Measurements from ENCODE around the gene HSD11B1L.
"Not testable (repeated sequence)": the region's sequence is repeated elsewhere in the genome, so short reads cannot be mapped to it uniquely, and the experiment has no call there.

Gene HSD11B1L

GRCh38 chr19:5703819-5704818, 23.3 kb downstream of the HSD11B1L start:
- no peak for DNase-seq

GRCh38 chr19:5705552-5705951, 24.7 kb downstream of the HSD11B1L start:
- DNase-seq: no peak

GRCh38 chr19:5706876-5707573, 26.2 kb downstream of the HSD11B1L start:
- DNase-seq: no peak

GRCh38 chr19:5707576-5708575, 27.0 kb downstream of the HSD11B1L start:
- no peak for DNase-seq

- no peak for DNase-seq
These were observed 30.2 kb downstream of the HSD11B1L start for GRCh38 chr19:5711025-5711424.

- DNase-seq: no peak
These were observed 30.9 kb downstream of the HSD11B1L start for GRCh38 chr19:5711713-5712161.

- no peak for DNase-seq
These were observed 32.4 kb downstream of the HSD11B1L start for GRCh38 chr19:5713228-5713627.

GRCh38 chr19:5714816-5715215, 34.0 kb downstream of the HSD11B1L start:
- no peak for DNase-seq

- no peak for DNase-seq
These were observed 36.5 kb downstream of the HSD11B1L start for GRCh38 chr19:5717215-5717935.

GRCh38 chr19:5718037-5718578, 37.3 kb downstream of the HSD11B1L start:
- DNase-seq: no peak

GRCh38 chr19:5718579-5719273, 37.9 kb downstream of the HSD11B1L start:
- DNase-seq: no peak

GRCh38 chr19:5719274-5719960, 38.6 kb downstream of the HSD11B1L start:
- no peak for DNase-seq

- DNase-seq: peak; percentile 97
These were observed 39.3 kb downstream of the HSD11B1L start, which contains the start of the genes CATSPERD and LONP1 for GRCh38 chr19:5719961-5720790. Gene CATSPERD (plus strand): TSS chr19:5720637. CDS start chr19:5720738, 101 bp downstream. Gene LONP1 (minus strand): TSS chr19:5720146. CDS start chr19:5720132, 14 bp downstream.

GRCh38 chr19:5727453-5728050, 46.7 kb downstream of the HSD11B1L start:
- DNase-seq: no peak

- not testable (repeated sequence) for DNase-seq
These were observed 52.3 kb downstream of the HSD11B1L start for GRCh38 chr19:5733172-5733571.
